Glomerular visceral epithelial cell (primary cell): ENCODE data around the gene SH3D21.

Source experiments
- DNase-seq: peaks from one replicate; pipeline ENCODE4 v3.0.0-alpha.2; 2016; ENCODE audit errors: extremely low spot score

Gene SH3D21

GRCh38 chr1:36306210-36306901 is at the start of gene SH3D21:
Gene SH3D21, plus strand, starts transcription at chr1:36306368. Its CDS starts 53 bp downstream, at chr1:36306421.
- no peak for DNase-seq

GRCh38 chr1:36256558-36257374 is 49.4 kb upstream of the SH3D21 start:
- DNase-seq, result peak; percentile 15

DNA sequence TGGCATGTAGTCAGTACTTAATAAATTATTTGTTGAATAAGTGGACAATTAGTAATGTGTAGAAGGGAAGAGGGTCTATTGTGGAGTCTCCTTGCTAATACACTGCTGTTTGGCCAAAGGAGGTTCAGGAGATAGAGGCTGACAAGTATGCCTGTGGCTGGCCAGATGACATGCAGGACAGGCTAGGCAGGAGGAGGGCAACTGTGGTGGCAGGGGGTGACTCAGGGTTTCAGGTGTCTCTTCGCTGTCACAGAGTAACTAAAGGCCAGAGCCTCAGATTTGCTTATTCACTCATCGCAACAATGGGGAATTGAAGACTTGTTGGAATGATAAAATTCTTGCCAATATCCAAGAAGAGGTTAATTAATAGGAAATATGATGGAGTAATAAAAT is 48.8 kb upstream of the SH3D21 start:
- DNase-seq, result no peak

DNA sequence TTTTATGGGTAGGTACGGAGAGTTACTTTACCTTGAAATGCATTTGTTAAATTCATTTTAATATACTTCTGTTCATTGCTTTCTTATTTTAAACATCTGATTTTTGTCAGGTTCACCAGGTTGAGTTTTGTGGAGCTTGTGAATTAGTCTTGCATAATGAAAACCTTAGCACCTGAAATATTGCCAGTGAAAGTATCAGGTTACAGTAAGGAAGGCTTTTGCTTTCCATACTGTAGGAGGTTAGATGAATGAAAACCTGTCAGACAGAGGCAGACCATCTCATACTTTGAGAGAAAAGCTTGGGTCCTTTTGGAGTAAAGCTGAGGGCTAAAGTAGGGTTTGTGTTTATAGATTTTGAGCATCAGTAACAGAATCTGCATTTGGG is 47.2 kb upstream of the SH3D21 start:
- no peak for DNase-seq

- no peak for DNase-seq
Observed at GRCh38 chr1:36268981-36269380, 37.2 kb upstream of the SH3D21 start.

- no peak for DNase-seq
Observed at GRCh38 chr1:36269408-36269838, 36.7 kb upstream of the SH3D21 start.

GRCh38 chr1:36273024-36273423 is 33.1 kb upstream of the SH3D21 start:
- no peak for DNase-seq

GRCh38 chr1:36274201-36274600 is 32.0 kb upstream of the SH3D21 start:
- DNase-seq, result no peak

GRCh38 chr1:36276688-36277087 is 29.5 kb upstream of the SH3D21 start:
- no peak for DNase-seq

DNA sequence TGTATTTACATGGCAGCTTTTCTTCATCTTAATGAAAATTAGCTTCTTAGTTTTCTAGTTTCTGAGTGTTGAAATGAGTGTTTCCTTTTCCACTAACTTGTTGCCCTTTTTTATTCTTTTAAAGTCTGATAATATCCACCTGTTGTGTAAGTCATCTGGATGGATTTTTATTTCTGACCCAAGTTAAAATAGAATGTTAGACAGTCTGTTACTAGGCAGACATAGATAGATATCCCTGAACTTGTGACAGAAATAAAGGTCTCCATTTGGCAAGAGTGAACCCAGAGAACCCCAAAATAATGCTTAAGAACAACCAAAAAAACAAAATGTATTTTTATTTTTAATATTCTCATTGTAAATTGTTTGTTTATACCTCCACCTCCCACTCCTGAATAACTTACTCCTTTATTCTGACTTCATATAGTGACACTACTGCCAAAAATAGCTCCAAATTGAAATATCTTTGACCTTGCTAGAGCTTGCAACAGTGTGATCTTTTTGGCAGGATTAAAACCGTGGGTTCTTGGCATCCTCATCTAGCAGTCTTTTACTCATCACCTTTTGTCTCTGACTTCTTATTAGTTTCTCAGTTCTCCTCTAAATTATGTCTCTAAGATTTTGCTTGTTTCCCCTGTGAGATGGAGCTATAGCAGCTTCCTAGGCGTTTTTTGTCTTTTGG is 26.9 kb upstream of the SH3D21 start:
- DNase-seq, result no peak

DNA sequence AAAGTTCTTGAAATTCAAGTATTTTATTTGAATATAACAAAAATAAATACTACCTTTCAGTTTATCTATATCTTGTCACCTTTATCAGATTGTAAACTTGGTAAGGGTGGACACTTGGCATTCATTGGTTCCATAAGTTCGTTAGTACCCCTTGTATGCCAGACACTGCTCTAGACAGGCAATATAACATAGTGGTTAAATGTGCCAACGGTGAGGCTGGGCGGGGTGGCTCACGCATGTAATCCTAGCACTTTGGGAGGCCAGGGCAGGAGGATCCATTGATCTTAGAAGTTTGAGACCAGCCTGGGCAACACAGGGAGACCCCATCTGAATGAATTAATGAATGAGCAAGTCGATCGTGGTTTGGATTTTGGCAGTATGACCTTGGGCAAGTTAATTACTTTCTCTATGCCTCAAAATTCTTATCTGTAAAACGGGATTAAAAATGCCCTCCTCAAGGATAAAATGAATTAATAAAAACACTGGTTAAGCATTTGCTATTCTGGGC is 26.3 kb upstream of the SH3D21 start:
- no peak for DNase-seq

- no peak for DNase-seq
Observed at GRCh38 chr1:36284061-36284460, 22.1 kb upstream of the SH3D21 start.

- no peak for DNase-seq
Observed at GRCh38 chr1:36284517-36284916, 21.7 kb upstream of the SH3D21 start.

DNA sequence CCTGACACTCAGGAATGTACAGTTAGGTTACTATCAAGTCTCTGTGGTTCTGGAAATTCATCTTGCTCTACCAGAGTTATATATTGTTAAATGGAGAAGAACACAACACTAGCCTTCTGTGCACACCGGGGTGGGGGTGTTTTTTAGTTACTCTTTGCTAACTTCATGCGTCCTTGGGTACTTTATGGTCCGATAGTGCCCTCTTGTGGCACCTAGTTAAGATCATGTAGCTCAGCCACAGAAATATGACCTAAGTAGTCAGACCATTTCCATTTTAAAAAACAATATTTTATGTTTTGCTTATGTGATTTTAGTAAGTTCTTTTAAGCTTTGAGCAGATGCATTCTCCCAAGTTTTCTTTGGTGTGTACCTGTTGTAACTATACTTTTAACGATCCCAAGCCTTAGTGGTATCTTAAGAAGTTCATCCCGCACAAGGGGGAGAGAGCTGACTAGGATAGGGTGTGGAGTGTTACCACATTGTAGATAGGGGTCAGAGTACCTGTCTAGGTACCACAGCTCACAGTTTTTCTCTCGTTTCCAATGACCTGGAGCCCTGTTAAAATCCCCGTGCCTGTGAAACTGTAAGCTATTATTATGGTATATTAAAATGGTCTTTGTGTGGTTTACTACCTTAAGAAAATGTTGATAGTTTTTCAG is 20.6 kb upstream of the SH3D21 start:
- DNase-seq, result peak; percentile 81

- DNase-seq, result no peak
Observed at GRCh38 chr1:36286802-36287201, 19.4 kb upstream of the SH3D21 start.

- no peak for DNase-seq
Observed at GRCh38 chr1:36287595-36287994, 18.6 kb upstream of the SH3D21 start.

DNA sequence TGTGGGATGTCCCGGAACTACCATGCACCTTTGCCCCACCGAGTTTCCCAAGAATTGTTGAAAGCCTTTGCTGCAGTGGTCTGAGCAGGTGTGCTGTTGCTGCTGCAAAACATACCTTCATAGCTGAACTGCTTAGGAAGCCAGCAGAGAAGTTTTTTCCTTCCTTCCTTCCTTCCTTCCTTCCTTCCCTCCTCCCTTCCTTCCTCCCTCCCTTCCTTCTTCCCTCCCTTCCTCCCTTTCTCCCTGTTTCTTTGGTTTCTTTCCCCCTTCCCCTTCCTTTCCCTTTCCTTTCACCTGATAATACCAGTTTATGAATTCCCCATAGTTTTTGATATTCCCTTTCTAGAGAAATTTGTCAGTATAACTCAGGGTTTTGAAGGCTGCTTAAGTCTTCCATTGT is 10.8 kb upstream of the SH3D21 start:
- no peak for DNase-seq

DNA sequence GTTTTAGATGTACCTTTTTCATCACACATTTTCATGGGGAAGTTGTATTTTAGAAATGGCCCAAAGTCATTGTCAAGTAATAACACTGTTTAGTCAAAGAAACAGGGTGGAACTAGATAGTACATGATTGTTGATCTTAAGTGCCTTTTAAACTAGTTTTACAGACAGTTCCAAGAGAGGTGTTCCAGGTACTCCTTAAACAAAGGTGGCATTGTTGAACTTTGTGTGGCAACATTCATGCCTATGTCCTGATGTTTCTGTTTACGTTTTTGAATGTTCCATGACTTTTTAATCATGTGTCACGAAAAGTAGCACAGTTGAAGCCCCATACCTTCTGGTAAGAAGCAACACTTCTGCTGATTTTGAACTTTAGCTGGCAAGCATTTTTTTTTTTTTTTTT is 9.1 kb upstream of the SH3D21 start:
- DNase-seq, result no peak

DNA sequence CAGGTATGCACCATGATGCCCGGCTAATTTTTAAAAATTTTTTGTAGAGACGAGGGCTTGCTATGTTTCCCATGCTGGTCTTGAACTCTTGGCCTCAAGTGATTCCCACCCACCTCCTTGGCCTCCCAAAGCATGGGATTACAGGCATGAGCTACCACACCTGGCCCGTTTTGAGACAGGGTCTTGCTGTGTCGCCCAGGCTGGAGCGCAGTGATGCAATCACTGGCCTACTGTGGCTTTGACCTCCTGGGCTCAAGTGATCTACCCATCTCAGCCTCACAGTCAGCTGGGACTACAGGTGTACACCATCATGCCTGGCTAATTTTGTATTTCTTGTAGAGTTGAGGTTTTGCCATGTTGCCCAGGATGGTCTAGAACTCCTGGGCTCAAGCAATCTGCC is 7.5 kb upstream of the SH3D21 start:
- DNase-seq, result no peak

DNA sequence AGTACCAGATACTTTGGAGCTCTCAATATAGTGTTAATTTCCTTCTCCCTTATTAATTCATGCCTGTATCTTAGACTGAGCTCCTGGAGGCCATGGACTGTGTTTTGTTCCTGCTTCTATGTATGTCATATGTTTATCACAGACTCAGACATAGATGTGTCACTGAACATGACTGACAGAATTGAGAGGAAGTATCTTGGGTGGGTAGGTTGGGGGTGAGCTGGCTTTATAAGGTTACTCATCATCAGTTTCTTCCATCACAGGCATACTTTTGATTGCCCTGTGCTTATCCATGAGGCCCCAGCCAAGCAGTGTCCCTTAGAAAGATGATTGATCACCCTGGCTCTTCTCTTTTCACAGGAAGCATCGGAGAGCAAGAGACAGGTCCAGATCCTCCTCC is 5.6 kb upstream of the SH3D21 start:
- DNase-seq, result no peak

GRCh38 chr1:36301220-36301619 is 4.9 kb upstream of the SH3D21 start:
- no peak for DNase-seq

DNA sequence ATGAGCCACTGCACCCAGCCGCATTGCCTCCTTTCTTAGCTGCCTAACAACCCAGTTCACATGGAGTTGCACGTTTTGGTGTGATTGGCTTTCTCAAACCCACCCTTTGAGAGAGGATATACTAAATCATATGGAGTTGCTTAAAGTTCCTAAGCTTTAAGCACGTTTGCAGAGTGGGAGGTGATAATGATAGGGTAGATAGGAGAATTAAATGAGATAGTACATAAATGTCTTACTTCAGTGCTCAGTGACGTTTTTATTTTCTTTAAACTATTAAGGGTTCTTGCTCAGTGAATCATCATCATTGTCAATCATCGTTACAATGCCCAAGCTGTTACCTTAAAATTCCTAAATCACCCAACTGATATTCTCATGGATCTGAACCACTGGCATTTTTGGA is 2.9 kb upstream of the SH3D21 start:
- DNase-seq, result no peak
